PC-9 (cell line): ENCODE results near the gene HSD3B2. TPM values are rescaled to one million over a fixed set of nuclear protein-coding genes. Genes with fewer than 3 reads are reported as not detected.

Source experiments
- BruUV-seq: library from RNA; stranded (reverse); fragments of 400-500 nt; replicated peaks from 2 replicates; lab custom pipeline; 2021; lab: Mats Ljungman, UMichigan
- CTCF ChIA-PET: fragments of 300-600 bp; sonication (Branson Sonifier 250); formaldehyde crosslinking; loops from one replicate; lab custom pipeline; 2022; ENCODE audit warnings: antibody characterized with exemption; lab: Charles Lee
- POLR2A ChIA-PET: fragments of 300-600 bp; sonication (Branson Sonifier 250); formaldehyde crosslinking; loops from one replicate; lab custom pipeline; 2022; ENCODE audit warnings: antibody characterized with exemption; ENCODE audit not compliant: unreplicated experiment; lab: Charles Lee
- DNase-seq, 2 experiments: peaks; one replicate each; pipeline versions ENCODE4 v3.0.0 to v3.0.0-alpha.2; 2015 to 2022; ENCODE audit warnings: mixed read lengths in 1 of 2
- H2AFZ ChIP-seq: fragments of 200-600 bp; sonication (generic); 2 replicates; pipeline ENCODE4 v1.8.1; 2017; ENCODE audit warnings: antibody characterized with exemption
- H3F3A ChIP-seq: fragments of 200-600 bp; sonication (generic); 2 replicates; pipeline ENCODE4 v1.8.1; 2017; ENCODE audit warnings: antibody characterized with exemption, mild to moderate bottlenecking, low read depth; ENCODE audit not compliant: insufficient read depth
- H3K27ac ChIP-seq: fragments of 200-600 bp; sonication (generic); 2 replicates; pipeline ENCODE4 v1.6.1; 2016; ENCODE audit warnings: mixed run types
- H3K27me3 ChIP-seq: fragments of 200-600 bp; sonication (generic); 2 replicates; pipeline ENCODE4 v1.6.1; 2016; ENCODE audit warnings: low read depth, mixed run types; ENCODE audit not compliant: insufficient read depth
- H3K36me3 ChIP-seq: fragments of 200-600 bp; sonication (generic); 2 replicates; pipeline ENCODE4 v1.6.1; 2016; ENCODE audit warnings: low read depth, mixed run types
- H3K4me1 ChIP-seq: fragments of 200-600 bp; sonication (generic); replicated peaks from 2 replicates; pipeline ENCODE4 v1.6.1; 2016; ENCODE audit warnings: mixed run types; ENCODE audit not compliant: insufficient read depth
- H3K4me2 ChIP-seq: fragments of 200-600 bp; sonication (generic); 2 replicates; pipeline ENCODE4 v1.6.1; 2017; ENCODE audit warnings: mixed run types
- H3K4me3 ChIP-seq: fragments of 200-600 bp; sonication (generic); 2 replicates; pipeline ENCODE4 v1.6.1; 2016; ENCODE audit warnings: mixed run types
- H3K79me2 ChIP-seq: fragments of 200-600 bp; sonication (generic); 2 replicates; pipeline ENCODE4 v1.6.1; 2017; ENCODE audit warnings: low read depth, mixed run types
- H3K9me2 ChIP-seq: fragments of 200-600 bp; sonication (generic); 2 replicates; pipeline ENCODE4 v1.8.1; 2017; ENCODE audit warnings: mild to moderate bottlenecking; ENCODE audit not compliant: insufficient read depth
- H3K9me3 ChIP-seq: fragments of 200-600 bp; sonication (generic); 2 replicates; pipeline ENCODE4 v1.8.1; 2016; ENCODE audit warnings: low read depth; ENCODE audit not compliant: insufficient read depth
- H4K20me1 ChIP-seq: fragments of 200-600 bp; sonication (generic); 2 replicates; pipeline ENCODE4 v1.8.1; 2017; ENCODE audit not compliant: insufficient read depth
- EZH2 ChIP-seq: fragments of 200-600 bp; sonication (generic); IDR thresholded peaks from 2 replicates; pipeline ENCODE4 v1.8.0; 2017; ENCODE audit warnings: antibody characterized with exemption, low read depth
- intact Hi-C: fragments of 100-400 bp; cut with micrococcal nuclease; formaldehyde crosslinking; loops from one replicate; pipeline ENCODE4 v1.10.0; 2022; ENCODE audit not compliant: unreplicated experiment
- total RNA-seq: library from RNA; stranded (reverse); gene quantifications from 2 replicates; pipeline ENCODE4 v1.2.3, GENCODE V29; 2021
- TF ChIP-seq, protein P1 (sequence below): fragments of 200-600 bp; sonication (generic); conservative IDR thresholded peaks from 2 replicates; pipeline ENCODE4 v1.6.1; 2017; ENCODE audit warnings: mixed run types, antibody characterized with exemption, mild to moderate bottlenecking, moderate library complexity

Gene HSD3B2
- total RNA-seq, 1 experiment from 2014 or later: not detected

DNA sequence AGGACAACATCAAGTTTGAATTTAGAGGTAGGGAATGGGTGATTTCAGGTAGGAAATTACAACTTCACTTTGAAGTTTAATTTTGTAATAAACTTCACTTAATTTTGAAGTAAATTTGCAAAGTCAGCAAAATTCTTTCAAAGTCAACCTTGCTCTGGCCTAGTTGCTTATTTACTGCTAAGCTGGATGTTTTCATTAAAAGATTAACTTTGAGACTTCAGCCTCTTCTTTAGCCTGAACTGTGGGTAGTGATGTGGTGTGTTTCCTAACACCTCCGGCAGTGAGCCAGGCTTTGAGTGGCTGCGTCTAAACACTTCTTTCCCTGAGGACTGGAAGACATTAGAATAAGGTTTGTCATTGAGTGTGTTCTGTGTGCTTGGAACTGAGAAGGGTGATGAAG lies 46.4 kb upstream of the HSD3B2 start, which contains the start of gene HAO2:
HAO2 (plus strand) TSS at position 232 of the 400 bp plus-strand sequence. CDS start 12,301 bp downstream, outside the sequence.
- BruUV-seq: no TSS peak
- no peak within 1 kb of the TSS for H3K4me3 ChIP-seq
- DNase-seq: no peak
- H2AFZ ChIP-seq: no peak within 1 kb of the TSS
- no peaks in the 10 kb centered on the region; the same call in 1 of the 2 replicates for H3K9me3 ChIP-seq
- no peaks in the 10 kb centered on the region for H3K9me2 ChIP-seq
- TF ChIP-seq EZH2: no peak
- TF ChIP-seq, protein P1, sequence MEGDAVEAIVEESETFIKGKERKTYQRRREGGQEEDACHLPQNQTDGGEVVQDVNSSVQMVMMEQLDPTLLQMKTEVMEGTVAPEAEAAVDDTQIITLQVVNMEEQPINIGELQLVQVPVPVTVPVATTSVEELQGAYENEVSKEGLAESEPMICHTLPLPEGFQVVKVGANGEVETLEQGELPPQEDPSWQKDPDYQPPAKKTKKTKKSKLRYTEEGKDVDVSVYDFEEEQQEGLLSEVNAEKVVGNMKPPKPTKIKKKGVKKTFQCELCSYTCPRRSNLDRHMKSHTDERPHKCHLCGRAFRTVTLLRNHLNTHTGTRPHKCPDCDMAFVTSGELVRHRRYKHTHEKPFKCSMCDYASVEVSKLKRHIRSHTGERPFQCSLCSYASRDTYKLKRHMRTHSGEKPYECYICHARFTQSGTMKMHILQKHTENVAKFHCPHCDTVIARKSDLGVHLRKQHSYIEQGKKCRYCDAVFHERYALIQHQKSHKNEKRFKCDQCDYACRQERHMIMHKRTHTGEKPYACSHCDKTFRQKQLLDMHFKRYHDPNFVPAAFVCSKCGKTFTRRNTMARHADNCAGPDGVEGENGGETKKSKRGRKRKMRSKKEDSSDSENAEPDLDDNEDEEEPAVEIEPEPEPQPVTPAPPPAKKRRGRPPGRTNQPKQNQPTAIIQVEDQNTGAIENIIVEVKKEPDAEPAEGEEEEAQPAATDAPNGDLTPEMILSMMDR: no peak
- ChIA-PET CTCF (no interaction called here), POLR2A (no interaction called here)
- no peaks in the 10 kb centered on the region for H3K79me2 ChIP-seq
- H3K27ac ChIP-seq: no peak within 1 kb of the TSS
- H3K36me3 ChIP-seq: no peaks in the 10 kb centered on the region
- H3K4me1 ChIP-seq: peaks cover 13% of the 10 kb centered on the region
- intact Hi-C loops: loop anchor here (2.0 kb wide), 1 partner anchor 1292 kb away; no protein-coding TSS in a partner anchor
- H3K4me2 ChIP-seq: no peak within 1 kb of the TSS
- H3K27me3 ChIP-seq: no peaks in the 10 kb centered on the region
- peaks cover 7% of the 10 kb centered on the region; the same call in 1 of the 2 replicates for H3F3A ChIP-seq
- H4K20me1 ChIP-seq: no peaks in the 10 kb centered on the region

DNA sequence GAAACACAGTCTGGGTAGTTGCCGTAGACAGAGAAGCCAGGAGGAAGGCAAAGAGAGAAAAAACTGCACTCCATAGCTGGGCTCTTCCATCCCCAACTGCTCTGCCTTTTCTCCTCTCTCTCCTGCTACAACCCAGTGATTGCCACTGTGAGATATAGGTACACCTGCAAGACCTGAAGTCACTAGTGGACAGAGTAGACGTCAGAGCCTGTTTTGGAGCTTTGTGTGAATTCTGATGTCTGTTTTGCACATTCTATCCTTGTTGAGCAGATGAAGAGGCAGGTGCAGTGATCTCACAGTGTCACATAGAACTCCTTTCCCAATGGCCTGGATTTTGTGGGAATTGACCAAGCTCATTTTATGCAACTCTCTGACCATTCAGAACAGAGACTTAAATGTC lies 44.2 kb upstream of the HSD3B2 start:
- Histone ChIP-seq H4K20me1 (no peaks in the 10 kb centered on the region), H3K9me3 (no peaks in the 10 kb centered on the region; the same call in 1 of the 2 replicates), H3F3A (peaks cover 22% of the 10 kb centered on the region), H3K4me3 (no peak overlapping the region), H3K27me3 (no peaks in the 10 kb centered on the region), H2AFZ (no peak overlapping the region), H3K4me1 (peaks cover 33% of the 10 kb centered on the region), H3K4me2 (no peak overlapping the region), H3K27ac (no peak overlapping the region), H3K36me3 (no peaks in the 10 kb centered on the region), H3K9me2 (no peaks in the 10 kb centered on the region), H3K79me2 (no peaks in the 10 kb centered on the region)
- DNase-seq: no peak
- intact Hi-C loops: no loop called here
- TF ChIP-seq EZH2: no peak
- ChIA-PET POLR2A (no interaction called here), CTCF (no interaction called here)
- no TSS peak for BruUV-seq

DNA sequence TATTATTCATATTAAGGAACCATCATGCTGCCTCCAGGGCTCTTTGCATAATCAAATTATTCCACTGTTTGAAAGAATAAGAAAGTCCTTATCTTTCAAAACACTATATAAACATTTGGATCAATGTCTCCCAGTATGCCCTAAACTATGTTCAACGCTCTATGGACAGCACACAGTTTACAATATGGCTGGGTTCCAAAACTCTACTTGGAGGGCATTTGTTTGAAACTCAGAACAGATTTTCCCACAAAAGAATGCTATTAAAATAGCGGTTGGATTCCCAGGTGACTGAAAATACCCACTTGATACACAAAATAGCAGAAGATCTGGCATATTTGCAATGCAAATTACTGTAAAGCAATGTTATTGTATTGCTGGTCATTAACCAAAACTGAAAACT lies 43.1 kb upstream of the HSD3B2 start:
- intact Hi-C loops: no loop called here
- POLR2A ChIA-PET: no interaction called here

More for the DNA sequence above, 43.1 kb upstream of the HSD3B2 start:
- CTCF ChIA-PET: no interaction called here
- Histone ChIP-seq H3K4me1 (peaks cover 33% of the 10 kb centered on the region), H3K36me3 (no peaks in the 10 kb centered on the region), H3F3A (peaks cover 22% of the 10 kb centered on the region), H3K27ac (no peak overlapping the region), H3K9me2 (no peaks in the 10 kb centered on the region), H3K4me3 (no peak overlapping the region), H4K20me1 (no peaks in the 10 kb centered on the region), H3K79me2 (no peaks in the 10 kb centered on the region), H3K9me3 (peaks cover 5% of the 10 kb centered on the region; the same call in 1 of the 2 replicates), H3K4me2 (no peak overlapping the region), H3K27me3 (no peaks in the 10 kb centered on the region), H2AFZ (no peak overlapping the region)
- DNase-seq: no peak
- TF ChIP-seq EZH2: no peak
- TF ChIP-seq, protein P1: no peak
- BruUV-seq: no TSS peak
